Nephron progenitor cell (in vitro differentiated cells): ENCODE results near the gene TMEM18.
A peak's percentile ranks its signal among the peaks of the same experiment; 100 is the strongest.

Experiments
- DNase-seq: peaks from one replicate; pipeline ENCODE4 v3.0.0; 2021
- H3K27ac Mint-ChIP-seq: 2 replicates; pipeline ENCODE4 v1.8.0; 2021; ENCODE audit warnings: mild to moderate bottlenecking, moderate library complexity, mixed read lengths
- H3K27me3 Mint-ChIP-seq: 2 replicates; pipeline ENCODE4 v1.8.0; 2021; ENCODE audit warnings: mild to moderate bottlenecking, low read depth, mixed read lengths; ENCODE audit not compliant: poor library complexity
- H3K36me3 Mint-ChIP-seq: 2 replicates; pipeline ENCODE4 v1.8.0; 2021; ENCODE audit warnings: low read depth, mixed read lengths
- H3K4me1 Mint-ChIP-seq: 2 replicates; pipeline ENCODE4 v1.8.0; 2021; ENCODE audit warnings: mixed read lengths
- H3K4me3 Mint-ChIP-seq: 2 replicates; pipeline ENCODE4 v1.8.0; 2021; ENCODE audit warnings: mild to moderate bottlenecking, moderate library complexity, mixed read lengths
- H3K9me3 Mint-ChIP-seq: 2 replicates; pipeline ENCODE4 v1.8.0; 2021; ENCODE audit warnings: mild to moderate bottlenecking, moderate library complexity, mixed read lengths
- CTCF ChIP-seq: fragments of 200-600 bp; sonication (generic); IDR thresholded peaks from 2 replicates; pipeline ENCODE4 v1.5.0; 2021; ENCODE audit warnings: antibody characterized with exemption

The TMEM18 gene

GRCh38 chr2:677959-678550 is 849 bp upstream of the TMEM18 start:
- Mint-ChIP-seq H3K27ac (peak overlapping the region; percentile 100), H3K9me3 (peaks cover 4% of the 10 kb centered on the region), H3K36me3 (peaks cover 35% of the 10 kb centered on the region), H3K27me3 (no peaks in the 10 kb centered on the region), H3K4me1 (peaks cover 80% of the 10 kb centered on the region), H3K4me3 (peak overlapping the region; percentile 93)
- no peak for DNase-seq
- no peak for TF ChIP-seq CTCF

- no peak for TF ChIP-seq CTCF
- peak overlapping the region; percentile 93 for H3K4me3 Mint-ChIP-seq
- H3K27ac Mint-ChIP-seq: peak overlapping the region; percentile 59
- H3K9me3 Mint-ChIP-seq: no peaks in the 10 kb centered on the region
- peaks cover 76% of the 10 kb centered on the region for H3K4me1 Mint-ChIP-seq
- DNase-seq: peak; percentile 99
- H3K36me3 Mint-ChIP-seq: peaks cover 22% of the 10 kb centered on the region
- no peaks in the 10 kb centered on the region for H3K27me3 Mint-ChIP-seq
Observed at GRCh38 chr2:676647-677055, 555 bp downstream of the TMEM18 start.

GRCh38 chr2:675982-676646 is 1.1 kb downstream of the TMEM18 start:
- TF ChIP-seq CTCF: peak; percentile 23
- no peaks in the 10 kb centered on the region for H3K9me3 Mint-ChIP-seq

GRCh38 chr2:675460-675859 is 1.7 kb downstream of the TMEM18 start:
- Mint-ChIP-seq H3K4me3 (peak overlapping the region; percentile 93), H3K4me1 (peaks cover 70% of the 10 kb centered on the region), H3K9me3 (no peaks in the 10 kb centered on the region), H3K36me3 (peaks cover 17% of the 10 kb centered on the region), H3K27me3 (peaks cover 5% of the 10 kb centered on the region), H3K27ac (no peak overlapping the region)
- TF ChIP-seq CTCF: no peak
- no peak for DNase-seq

More at GRCh38 chr2:675982-676646, 1.1 kb downstream of the TMEM18 start:
- DNase-seq: peak; percentile 63
- peak overlapping the region; percentile 93 for H3K4me3 Mint-ChIP-seq
- H3K27ac Mint-ChIP-seq: peak overlapping the region; percentile 87
- no peaks in the 10 kb centered on the region for H3K27me3 Mint-ChIP-seq
- peaks cover 70% of the 10 kb centered on the region for H3K4me1 Mint-ChIP-seq
- H3K36me3 Mint-ChIP-seq: peaks cover 17% of the 10 kb centered on the region

- no peak for DNase-seq
- Mint-ChIP-seq H3K4me1 (peaks cover 69% of the 10 kb centered on the region), H3K27ac (peak overlapping the region; percentile 1), H3K36me3 (peaks cover 21% of the 10 kb centered on the region), H3K9me3 (no peaks in the 10 kb centered on the region), H3K27me3 (peaks cover 5% of the 10 kb centered on the region), H3K4me3 (peak overlapping the region; percentile 93)
- TF ChIP-seq CTCF: no peak
Observed at GRCh38 chr2:675051-675450, 2.2 kb downstream of the TMEM18 start.
